H9 (cell line): ENCODE data around the gene RAD18. TPM values are rescaled to one million over a fixed set of nuclear protein-coding genes. Genes with fewer than 3 reads are reported as not detected.

Experiments used
- DNase-seq: peaks from one replicate; pipeline ENCODE4 v3.0.0-alpha.2; 2017
- H2AFZ ChIP-seq: one replicate; pipeline ENCODE4 v1.6.1; 2013; ENCODE audit warnings: mild to moderate bottlenecking, low read length, control low read depth, moderate library complexity
- H2AK5ac ChIP-seq: 2 replicates; pipeline ENCODE4 v1.6.1; 2013; ENCODE audit warnings: low read length, control low read depth, mixed read lengths; ENCODE audit not compliant: insufficient read length
- H2BK120ac ChIP-seq: one replicate; pipeline ENCODE4 v1.6.1; 2013; ENCODE audit warnings: low read depth, mild to moderate bottlenecking, low read length, control low read depth, inconsistent platforms; ENCODE audit not compliant: poor library complexity, severe bottlenecking
- H2BK12ac ChIP-seq: 2 replicates; pipeline ENCODE4 v1.6.1; 2013; ENCODE audit warnings: low read length, control low read depth, mixed read lengths, low read depth; ENCODE audit not compliant: insufficient read length
- H2BK15ac ChIP-seq: 2 replicates; pipeline ENCODE4 v1.6.1; 2013; ENCODE audit warnings: low read depth, low read length, control low read depth
- H2BK20ac ChIP-seq: one replicate; pipeline ENCODE4 v1.6.1; 2013; ENCODE audit warnings: low read depth, mild to moderate bottlenecking, low read length, control low read depth, inconsistent platforms; ENCODE audit not compliant: poor library complexity, severe bottlenecking
- H2BK5ac ChIP-seq: 2 replicates; pipeline ENCODE4 v1.6.1; 2013; ENCODE audit warnings: low read length, control low read depth, mixed read lengths; ENCODE audit not compliant: insufficient read length
- H3K14ac ChIP-seq: 2 replicates; pipeline ENCODE4 v1.6.1; 2013; ENCODE audit warnings: low read length, control low read depth; ENCODE audit not compliant: insufficient read depth
- H3K18ac ChIP-seq: 2 replicates; pipeline ENCODE4 v1.6.1; 2013; ENCODE audit warnings: low read depth, mild to moderate bottlenecking, mixed read lengths, low read length, control low read depth; ENCODE audit not compliant: insufficient read length
- H3K23ac ChIP-seq: 2 replicates; pipeline ENCODE4 v1.6.1; 2013; ENCODE audit warnings: low read length, control low read depth, mixed read lengths, low read depth; ENCODE audit not compliant: insufficient read length
- H3K23me2 ChIP-seq: 2 replicates; pipeline ENCODE4 v1.6.1; 2013; ENCODE audit warnings: low read depth, mild to moderate bottlenecking, mixed read lengths, low read length, control low read depth; ENCODE audit not compliant: insufficient read length, poor library complexity, severe bottlenecking
- H3K27ac ChIP-seq: 2 replicates; pipeline ENCODE4 v1.5.1; 2013; ENCODE audit warnings: low read length, control low read depth, mixed read lengths, low read depth; ENCODE audit not compliant: insufficient read length
- H3K27me3 ChIP-seq: 2 replicates; pipeline ENCODE4 v1.6.1; 2013; ENCODE audit warnings: low read length, control low read depth, inconsistent platforms; ENCODE audit not compliant: insufficient read depth
- H3K4ac ChIP-seq: 2 replicates; pipeline ENCODE4 v1.6.1; 2013; ENCODE audit warnings: low read depth, mild to moderate bottlenecking, control low read depth, inconsistent platforms, low read length, moderate library complexity
- H3K4me1 ChIP-seq: 2 replicates; pipeline ENCODE4 v1.6.1; 2013; ENCODE audit warnings: low read length, control low read depth, inconsistent platforms; ENCODE audit not compliant: insufficient read depth
- H3K4me2 ChIP-seq: 2 replicates; pipeline ENCODE4 v1.6.1; 2013; ENCODE audit warnings: low read length, control low read depth, mixed read lengths; ENCODE audit not compliant: insufficient read length, insufficient read depth
- H3K56ac ChIP-seq: 2 replicates; pipeline ENCODE4 v1.6.1; 2013; ENCODE audit warnings: low read depth, mild to moderate bottlenecking, mixed read lengths, low read length, control low read depth; ENCODE audit not compliant: insufficient read length
- H3K79me1 ChIP-seq: 2 replicates; pipeline ENCODE4 v1.6.1; 2013; ENCODE audit warnings: low read depth, mild to moderate bottlenecking, moderate library complexity, low read length, control low read depth, inconsistent platforms; ENCODE audit not compliant: insufficient read depth, poor library complexity, severe bottlenecking
- H3K79me2 ChIP-seq: 2 replicates; pipeline ENCODE4 v1.6.1; 2013; ENCODE audit warnings: low read length, control low read depth, inconsistent platforms; ENCODE audit not compliant: insufficient read depth
- H3K9ac ChIP-seq: 2 replicates; pipeline ENCODE4 v1.6.1; 2013; ENCODE audit warnings: low read length, control low read depth, mixed read lengths; ENCODE audit not compliant: insufficient read length; ENCODE audit errors: extremely low read depth
- H3K9me3 ChIP-seq: one replicate; pipeline ENCODE4 v1.6.1; 2013; ENCODE audit warnings: low read depth, low read length, inconsistent platforms; ENCODE audit not compliant: control insufficient read depth
- H3T11ph ChIP-seq: one replicate; pipeline ENCODE4 v1.6.1; 2013; ENCODE audit warnings: mild to moderate bottlenecking, low read length, control low read depth, inconsistent platforms
- H4K20me1 ChIP-seq: one replicate; pipeline ENCODE4 v1.6.1; 2013; ENCODE audit not compliant: control insufficient read depth, insufficient read length, insufficient read depth
- H4K5ac ChIP-seq: 2 replicates; pipeline ENCODE4 v1.6.1; 2013; ENCODE audit warnings: low read depth, mild to moderate bottlenecking, mixed read lengths, low read length, control low read depth; ENCODE audit not compliant: insufficient read length
- H4K8ac ChIP-seq: replicated peaks from 2 replicates; pipeline ENCODE4 v1.6.1; 2013; ENCODE audit warnings: low read length, control low read depth, mixed read lengths, low read depth; ENCODE audit not compliant: insufficient read length
- H4K91ac ChIP-seq: 2 replicates; pipeline ENCODE4 v1.6.1; 2013; ENCODE audit warnings: low read depth, mild to moderate bottlenecking, moderate library complexity, mixed read lengths, low read length, control low read depth; ENCODE audit not compliant: insufficient read length
- H3K27ac Mint-ChIP-seq, 3 experiments: 2 replicates in 2 of 3; 3 replicates in 1 of 3; pipeline ENCODE4 v1.8.0; 2020 to 2021; ENCODE audit warnings: mixed read lengths in 3 of 3, mild to moderate bottlenecking in 1 of 3, moderate library complexity in 1 of 3
- H3K27me3 Mint-ChIP-seq: 2 replicates; pipeline ENCODE4 v1.8.0; 2021; ENCODE audit warnings: low read depth, mild to moderate bottlenecking, moderate library complexity, mixed read lengths
- H3K36me3 Mint-ChIP-seq, 3 experiments: 2 replicates in 2 of 3; 3 replicates in 1 of 3; pipeline ENCODE4 v1.8.0; 2020 to 2021; ENCODE audit warnings: low read depth in 3 of 3, mixed read lengths in 3 of 3; ENCODE audit not compliant: insufficient read depth in 1 of 3
- H3K4me1 Mint-ChIP-seq, 2 experiments: 2 replicates each; pipeline ENCODE4 v1.8.0; 2020; ENCODE audit warnings: mixed read lengths in 2 of 2
- H3K4me3 Mint-ChIP-seq, 2 experiments: 2 replicates in 1 of 2; 3 replicates in 1 of 2; pipeline ENCODE4 v1.8.0; 2020 to 2021; ENCODE audit warnings: mild to moderate bottlenecking in 2 of 2, mixed read lengths in 2 of 2, moderate library complexity in 1 of 2
- H3K9me3 Mint-ChIP-seq, 2 experiments: 2 replicates in 1 of 2; 3 replicates in 1 of 2; pipeline ENCODE4 v1.8.0; 2020; ENCODE audit warnings: mild to moderate bottlenecking in 2 of 2, mixed read lengths in 2 of 2, moderate library complexity in 1 of 2
- WGBS: extraction: QIAGEN DNeasy Blood & Tissue Kit; methylation state at CpG from one replicate; pipeline ENCODE4 v1.1.7; 2013; ENCODE audit warnings: missing lambda C conversion rate, low lambda C conversion rate, mixed read lengths; ENCODE audit not compliant: insufficient read length; ENCODE audit errors: extremely low coverage; 5-methylcytosine and 5-hydroxymethylcytosine counted together
- total RNA-seq: library from RNA; stranded (reverse); gene quantifications from 2 replicates; pipeline ENCODE4 v1.2.1, GENCODE V29; 2021
- TF ChIP-seq, protein P1 (sequence below): fragments of 200-600 bp; sonication (generic); conservative IDR thresholded peaks from 3 replicates; pipeline ENCODE4 v1.8.0; 2021; ENCODE audit warnings: antibody characterized with exemption, mild to moderate bottlenecking

Gene RAD18
- total RNA-seq, 1 experiment from 2014 or later, result 27.8 TPM

DNA sequence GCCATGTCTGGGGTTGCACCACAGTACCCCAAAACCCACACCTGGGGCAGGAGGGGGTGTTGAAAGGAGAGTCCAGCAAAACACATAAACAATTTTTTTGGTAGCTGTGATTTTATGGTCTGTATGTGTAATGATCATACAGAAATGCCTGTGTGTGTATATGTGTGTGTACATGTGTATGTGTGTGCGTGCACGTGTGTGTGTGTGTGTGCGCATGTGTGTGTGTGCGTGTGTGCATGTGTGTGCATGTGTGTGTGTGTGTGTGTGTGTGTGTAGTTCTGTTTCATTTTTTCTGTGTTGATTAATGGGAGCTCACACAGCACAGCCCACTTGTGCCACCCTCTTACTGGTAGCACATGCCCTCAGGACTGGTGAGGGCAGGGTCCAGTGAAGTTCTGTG is 97.6 kb downstream of the RAD18 start:
- H3T11ph ChIP-seq, result no peak overlapping the region
- H3K23me2 ChIP-seq, result no peaks in the 10 kb centered on the region
- H2AFZ ChIP-seq, result no peak overlapping the region
- H4K91ac ChIP-seq, result no peak overlapping the region
- H2BK20ac ChIP-seq, result no peak overlapping the region
- no peak overlapping the region for H3K4me3 Mint-ChIP-seq
- TF ChIP-seq, protein P1, sequence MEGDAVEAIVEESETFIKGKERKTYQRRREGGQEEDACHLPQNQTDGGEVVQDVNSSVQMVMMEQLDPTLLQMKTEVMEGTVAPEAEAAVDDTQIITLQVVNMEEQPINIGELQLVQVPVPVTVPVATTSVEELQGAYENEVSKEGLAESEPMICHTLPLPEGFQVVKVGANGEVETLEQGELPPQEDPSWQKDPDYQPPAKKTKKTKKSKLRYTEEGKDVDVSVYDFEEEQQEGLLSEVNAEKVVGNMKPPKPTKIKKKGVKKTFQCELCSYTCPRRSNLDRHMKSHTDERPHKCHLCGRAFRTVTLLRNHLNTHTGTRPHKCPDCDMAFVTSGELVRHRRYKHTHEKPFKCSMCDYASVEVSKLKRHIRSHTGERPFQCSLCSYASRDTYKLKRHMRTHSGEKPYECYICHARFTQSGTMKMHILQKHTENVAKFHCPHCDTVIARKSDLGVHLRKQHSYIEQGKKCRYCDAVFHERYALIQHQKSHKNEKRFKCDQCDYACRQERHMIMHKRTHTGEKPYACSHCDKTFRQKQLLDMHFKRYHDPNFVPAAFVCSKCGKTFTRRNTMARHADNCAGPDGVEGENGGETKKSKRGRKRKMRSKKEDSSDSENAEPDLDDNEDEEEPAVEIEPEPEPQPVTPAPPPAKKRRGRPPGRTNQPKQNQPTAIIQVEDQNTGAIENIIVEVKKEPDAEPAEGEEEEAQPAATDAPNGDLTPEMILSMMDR, result no peak
- no peaks in the 10 kb centered on the region for H3K9me3 Mint-ChIP-seq
- H3K9me3 ChIP-seq, result no peaks in the 10 kb centered on the region
- H3K4me1 Mint-ChIP-seq, result peaks cover 8 to 16% of the 10 kb centered on the region in 2 experiments
- no peak overlapping the region for H4K5ac ChIP-seq
- H4K8ac ChIP-seq, result no peak overlapping the region
- H2BK12ac ChIP-seq, result no peak overlapping the region
- H3K4me1 ChIP-seq, result peaks cover 4% of the 10 kb centered on the region
- H2BK120ac ChIP-seq, result no peak overlapping the region
- H3K27ac Mint-ChIP-seq, result no peak overlapping the region
- WGBS, result no CpG with 5 or more reads among the region's 4 CpGs
- no peaks in the 10 kb centered on the region for H3K79me2 ChIP-seq
- no peak overlapping the region for H3K4ac ChIP-seq
- DNase-seq, result no peak
- H3K23ac ChIP-seq, result no peak overlapping the region
- no peak overlapping the region for H3K9ac ChIP-seq
- no peak overlapping the region for H3K56ac ChIP-seq
- H2BK15ac ChIP-seq, result no peak overlapping the region
- H3K14ac ChIP-seq, result no peak overlapping the region
- no peak overlapping the region for H3K18ac ChIP-seq
- H3K27me3 Mint-ChIP-seq, result no peaks in the 10 kb centered on the region; the same call in 1 of the 2 replicates
- H4K20me1 ChIP-seq, result no peaks in the 10 kb centered on the region
- no peak overlapping the region for H2AK5ac ChIP-seq
- H3K79me1 ChIP-seq, result no peaks in the 10 kb centered on the region
- H3K4me2 ChIP-seq, result no peak overlapping the region
- H3K27me3 ChIP-seq, result no peaks in the 10 kb centered on the region
- peaks cover 0 to 3% (median 0%) of the 10 kb centered on the region in 3 experiments; a peak in 2 of 7 replicates for H3K36me3 Mint-ChIP-seq
- no peak overlapping the region for H2BK5ac ChIP-seq
- H3K27ac ChIP-seq, result no peak overlapping the region
